K562 (cell line): ENCODE measurements around the gene PRPSAP1.

Experiments used
- CHD2 ChIP-seq: IDR thresholded peaks from 2 replicates; pipeline ENCODE4 v1.6.1; 2011; ENCODE audit warnings: low read depth, low read length
- E4F1 ChIP-seq: fragments of 250-450 bp; sonication (Bioruptor Pico); IDR thresholded peaks from 2 replicates; pipeline ENCODE4 v1.5.0; 2021; ENCODE audit warnings: mild to moderate bottlenecking, borderline replicate concordance
- GTF2A2 ChIP-seq: IDR thresholded peaks from 2 replicates; pipeline ENCODE4 v1.6.1; 2016; ENCODE audit warnings: mild to moderate bottlenecking, missing genetic modification characterization, missing compliant biosample characterization
- HMG20B ChIP-seq: fragments of 250-450 bp; sonication (Bioruptor Pico); IDR thresholded peaks from 2 replicates; pipeline ENCODE4 v1.5.0; 2021; ENCODE audit warnings: mild to moderate bottlenecking
- POLR2A ChIP-seq: fragments of 450-650 bp; conservative IDR thresholded peaks from 2 replicates; pipeline ENCODE4 v1.6.1; 2016
- ZBED1 ChIP-seq: IDR thresholded peaks from 2 replicates; pipeline ENCODE4 v1.6.1; 2014

GRCh38 chr17:76386966-76387765 lies 33.5 kb upstream of the PRPSAP1 start:
- no peak for TF ChIP-seq HMG20B
- no peak for TF ChIP-seq GTF2A2 (tag)
- TF ChIP-seq CHD2 = no peak
- no peak for TF ChIP-seq E4F1 (CRISPR knock-in tag)
- TF ChIP-seq POLR2A = no peak; the same call in 1 of the 2 replicates
- TF ChIP-seq ZBED1 = no peak
